GM19438 (cell line): ENCODE results near the gene KRT25.

Source experiments
- ATAC-seq: cut with Tn5 transposase; IDR thresholded peaks from one replicate; pipeline ENCODE4 v1.9.1; 2021; ENCODE audit warnings: low read depth; ENCODE audit not compliant: unreplicated experiment

KRT25 gene

DNA sequence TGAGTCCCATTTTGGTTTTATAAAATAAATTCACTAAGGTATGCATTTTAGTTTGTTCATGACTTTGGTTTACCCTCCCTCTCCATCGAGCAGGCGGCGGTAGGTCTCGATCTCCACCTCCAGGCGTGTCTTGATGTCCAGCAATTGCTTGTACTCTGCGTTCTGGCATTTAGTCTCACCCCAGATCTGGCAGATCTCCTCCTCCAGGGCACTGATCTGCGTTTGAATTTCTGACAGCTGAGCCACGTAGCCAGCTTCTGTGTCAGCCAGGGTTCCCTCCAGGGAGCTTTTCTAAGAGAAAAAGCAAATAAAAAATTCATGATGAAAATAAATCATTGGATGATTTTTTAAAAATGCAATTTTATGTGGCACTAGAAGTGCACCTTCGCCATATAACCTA lies 55.8 kb downstream of the KRT25 start:
- no peak for ATAC-seq
